Measurements from ENCODE around the gene IGFBPL1. TPM values are rescaled to one million over a fixed set of nuclear protein-coding genes. Genes with fewer than 3 reads are reported as not detected.

IGFBPL1 gene
- total and polyA plus RNA-seq, 10 donors: not detected

DNA sequence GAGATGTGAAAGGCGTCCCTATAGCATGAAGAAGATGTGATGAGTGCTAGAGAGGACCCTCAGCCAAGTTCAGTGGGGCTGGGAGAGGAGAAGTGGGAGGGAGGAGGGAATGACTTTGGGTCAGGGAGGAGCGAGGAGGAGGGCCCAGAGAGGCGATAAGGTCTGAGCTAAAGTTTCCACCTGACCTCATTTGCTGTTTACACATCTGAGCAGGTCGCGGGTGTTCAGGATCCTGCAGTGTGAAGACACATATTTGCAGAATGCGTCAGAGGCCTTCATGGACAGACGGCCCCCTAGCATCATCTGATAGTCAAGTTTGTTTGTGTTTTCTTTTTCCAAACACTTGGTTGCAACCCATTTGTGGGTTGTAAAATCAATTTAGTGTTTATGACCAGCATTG lies 18.9 kb upstream of the IGFBPL1 start:
- TF ChIP-seq POLR2AphosphoS5 (IDR thresholded peaks at IDR 0.05) (no peak), POLR2A (IDR thresholded peaks at IDR 0.05) (no peak)
- TF ChIP-seq, protein P1, sequence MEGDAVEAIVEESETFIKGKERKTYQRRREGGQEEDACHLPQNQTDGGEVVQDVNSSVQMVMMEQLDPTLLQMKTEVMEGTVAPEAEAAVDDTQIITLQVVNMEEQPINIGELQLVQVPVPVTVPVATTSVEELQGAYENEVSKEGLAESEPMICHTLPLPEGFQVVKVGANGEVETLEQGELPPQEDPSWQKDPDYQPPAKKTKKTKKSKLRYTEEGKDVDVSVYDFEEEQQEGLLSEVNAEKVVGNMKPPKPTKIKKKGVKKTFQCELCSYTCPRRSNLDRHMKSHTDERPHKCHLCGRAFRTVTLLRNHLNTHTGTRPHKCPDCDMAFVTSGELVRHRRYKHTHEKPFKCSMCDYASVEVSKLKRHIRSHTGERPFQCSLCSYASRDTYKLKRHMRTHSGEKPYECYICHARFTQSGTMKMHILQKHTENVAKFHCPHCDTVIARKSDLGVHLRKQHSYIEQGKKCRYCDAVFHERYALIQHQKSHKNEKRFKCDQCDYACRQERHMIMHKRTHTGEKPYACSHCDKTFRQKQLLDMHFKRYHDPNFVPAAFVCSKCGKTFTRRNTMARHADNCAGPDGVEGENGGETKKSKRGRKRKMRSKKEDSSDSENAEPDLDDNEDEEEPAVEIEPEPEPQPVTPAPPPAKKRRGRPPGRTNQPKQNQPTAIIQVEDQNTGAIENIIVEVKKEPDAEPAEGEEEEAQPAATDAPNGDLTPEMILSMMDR (IDR thresholded peaks at IDR 0.05 in 8 of 11, conservative IDR thresholded peaks at IDR 0.05 in 3 of 11): no peak

DNA sequence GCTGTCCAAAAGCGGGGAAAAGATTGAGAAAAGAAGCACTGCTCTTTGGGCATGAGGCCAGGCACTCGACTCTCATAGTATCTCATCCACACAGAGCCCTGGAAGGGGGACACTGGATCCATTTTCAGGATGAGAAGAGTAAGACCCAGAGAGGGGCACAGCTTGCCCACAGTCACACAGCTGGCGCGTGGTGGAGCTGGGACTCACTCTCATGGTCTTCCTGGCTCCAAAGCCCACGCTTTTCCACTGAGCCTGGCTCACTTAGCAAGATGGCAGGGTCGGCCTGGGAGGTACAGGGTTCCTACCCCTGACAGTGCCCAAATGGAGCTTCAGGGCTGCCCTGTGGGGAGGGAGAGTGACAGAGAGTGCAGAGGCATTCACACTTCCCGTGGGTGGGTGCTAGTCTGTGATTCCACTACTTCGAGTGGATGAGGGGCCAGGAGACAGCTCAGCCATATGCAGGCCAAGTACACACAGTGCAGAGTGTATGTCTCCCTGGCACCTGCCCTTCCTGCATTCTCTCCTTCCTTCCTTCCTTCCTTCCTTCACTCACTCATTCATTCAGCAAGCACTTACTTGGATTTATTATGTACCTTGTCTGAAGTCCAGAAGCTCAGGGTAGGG lies 18.3 kb upstream of the IGFBPL1 start:
- Histone ChIP-seq H3K4me3 (no peak overlapping the region), H3K4me1 (peaks cover 0 to 7% (median 0%) of the 10 kb centered on the region in 6 donors), H3K27ac (no peak overlapping the region), H3K9me3 (no peaks in the 10 kb centered on the region), H3K36me3 (no peaks in the 10 kb centered on the region), H3K27me3 (replicated peaks in 1 of 7) (peaks cover 0 to 13% (median 0%) of the 10 kb centered on the region in 7 donors)
- no peak for DNase-seq
- TF ChIP-seq POLR2AphosphoS5 (IDR thresholded peaks at IDR 0.05) (no peak), POLR2A (IDR thresholded peaks at IDR 0.05) (no peak)
- TF ChIP-seq, protein P1 (IDR thresholded peaks at IDR 0.05 in 8 of 11, conservative IDR thresholded peaks at IDR 0.05 in 3 of 11): no peak
- intact Hi-C loops (cut with DNase I; ENCODE audit: low total_unique reads): no loop called here
- 65 to 75% (median 75%) methylated on average over 8 of the region's 8 CpGs for WGBS, 5 donors

More for the DNA sequence above, 18.9 kb upstream of the IGFBPL1 start:
- no peak overlapping the region for H3K4me3 ChIP-seq
- WGBS, 5 donors: 81 to 88% (median 86%) methylated on average over 7 of the region's 7 CpGs
- no peak for DNase-seq
- peaks cover 0 to 13% (median 0%) of the 10 kb centered on the region in 7 donors for H3K27me3 ChIP-seq (replicated peaks in 1 of 7)
- H3K4me1 ChIP-seq: peaks cover 0 to 7% (median 0%) of the 10 kb centered on the region in 6 donors
- H3K9me3 ChIP-seq: no peaks in the 10 kb centered on the region
- H3K36me3 ChIP-seq: no peaks in the 10 kb centered on the region
- intact Hi-C loops (cut with DNase I; ENCODE audit: low total_unique reads): no loop called here
- no peak overlapping the region for H3K27ac ChIP-seq

- no peak overlapping the region for H3K27ac ChIP-seq
- H3K27me3 ChIP-seq (replicated peaks in 1 of 7): peaks cover 0 to 13% (median 0%) of the 10 kb centered on the region in 7 donors
- peaks cover 0 to 7% (median 0%) of the 10 kb centered on the region in 6 donors for H3K4me1 ChIP-seq
- WGBS, 5 donors: 83 to 88% (median 86%) methylated on average over 8 of the region's 8 CpGs
- intact Hi-C loops (cut with DNase I; ENCODE audit: low total_unique reads): no loop called here
- H3K4me3 ChIP-seq: no peak overlapping the region
- no peak for DNase-seq
- H3K9me3 ChIP-seq: no peaks in the 10 kb centered on the region
- TF ChIP-seq, protein P1 (IDR thresholded peaks at IDR 0.05 in 8 of 11, conservative IDR thresholded peaks at IDR 0.05 in 3 of 11): no peak
- no peak for TF ChIP-seq POLR2AphosphoS5 (IDR thresholded peaks at IDR 0.05)
- no peak for TF ChIP-seq POLR2A (IDR thresholded peaks at IDR 0.05)
- H3K36me3 ChIP-seq: no peaks in the 10 kb centered on the region
These were observed 17.3 kb upstream of the IGFBPL1 start for GRCh38 chr9:38441347-38442085.

DNA sequence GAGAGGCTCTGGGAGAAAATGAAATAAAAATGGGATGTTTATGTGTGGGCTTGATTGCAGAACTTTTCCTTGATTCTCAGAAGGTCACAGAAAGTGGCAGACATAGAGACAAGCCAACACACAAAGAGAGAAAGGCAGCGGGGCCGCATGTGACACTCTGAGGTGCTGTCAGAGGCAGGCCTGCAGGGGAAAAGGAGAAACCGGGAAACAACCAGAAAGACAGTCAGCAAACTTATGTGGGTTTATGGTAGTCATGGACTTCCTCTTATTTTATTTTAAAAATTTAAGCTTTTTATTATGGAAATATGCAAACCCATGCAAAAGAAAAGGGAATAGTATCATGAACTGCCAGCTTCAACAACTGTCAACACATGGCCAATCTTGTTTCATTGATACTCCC lies 16.3 kb upstream of the IGFBPL1 start:
- intact Hi-C loops (cut with DNase I; ENCODE audit: low total_unique reads): no loop called here

More for the DNA sequence above, 16.3 kb upstream of the IGFBPL1 start:
- H3K27ac ChIP-seq: no peak overlapping the region
- H3K4me1 ChIP-seq: peaks cover 0 to 5% (median 0%) of the 10 kb centered on the region in 6 donors
- H3K27me3 ChIP-seq (replicated peaks in 1 of 7): peaks cover 0 to 13% (median 0%) of the 10 kb centered on the region in 7 donors
- no peak for DNase-seq
- no peaks in the 10 kb centered on the region for H3K9me3 ChIP-seq
- H3K36me3 ChIP-seq: no peaks in the 10 kb centered on the region
- TF ChIP-seq, protein P1 (IDR thresholded peaks at IDR 0.05 in 8 of 11, conservative IDR thresholded peaks at IDR 0.05 in 3 of 11): no peak
- TF ChIP-seq POLR2AphosphoS5 (IDR thresholded peaks at IDR 0.05) (no peak), POLR2A (IDR thresholded peaks at IDR 0.05) (no peak)
- no peak overlapping the region for H3K4me3 ChIP-seq
- WGBS, 5 donors: 29 to 53% (median 39%) methylated on average over 3 of the region's 3 CpGs

Measured in spleen (tissue), 11 donors.